ENCODE results near the gene MAP1LC3B.

Gene MAP1LC3B

GRCh38 chr16:87410530-87410929, 18.4 kb downstream of the MAP1LC3B start:
- no peak overlapping the region for H3K9ac ChIP-seq (ENCODE audit: low read length)
- no peaks in the 10 kb centered on the region for H3K79me2 ChIP-seq (ENCODE audit: control insufficient read depth, insufficient read depth, low read length, poor library complexity)
- H4K12ac ChIP-seq (ENCODE audit: low read depth, low read length) = no peak overlapping the region
- WGBS (ENCODE audit: extremely low coverage, insufficient coverage, insufficient read length) = no CpG with 5 or more reads among the region's 11 CpGs
- no peaks in the 10 kb centered on the region for H3K79me1 ChIP-seq (ENCODE audit: low read length)
- no peak overlapping the region for H3K4me3 ChIP-seq (ENCODE audit: low read depth, low read length)
- no peak for DNase-seq
- H3K36me3 ChIP-seq (ENCODE audit: control insufficient read depth in 1 of 2, insufficient read depth in 2 of 2, low read length in 2 of 2) = peaks cover 51 to 64% of the 10 kb centered on the region in 2 experiments
- no peak overlapping the region for H3K4ac ChIP-seq (ENCODE audit: low read depth, low read length)
- no peak overlapping the region for H3K18ac ChIP-seq (ENCODE audit: low read length)
- H2BK12ac ChIP-seq (ENCODE audit: low read length) = no peak overlapping the region
- no peak overlapping the region for H3K23ac ChIP-seq (ENCODE audit: low read length)
- no peaks in the 10 kb centered on the region for H3K27me3 ChIP-seq (ENCODE audit: insufficient read depth, low read length)
- no peaks in the 10 kb centered on the region for H3K9me3 ChIP-seq (ENCODE audit: insufficient read depth, low read depth, low read length)
- H4K91ac ChIP-seq (ENCODE audit: low read depth, low read length) = no peak overlapping the region
- H2BK120ac ChIP-seq (ENCODE audit: insufficient read depth, low read length, poor library complexity) = no peak overlapping the region
- H2AFZ ChIP-seq (ENCODE audit: insufficient read depth, low read length, poor library complexity) = no peak overlapping the region
- H4K8ac ChIP-seq (ENCODE audit: low read depth, low read length) = no peak overlapping the region
- no peaks in the 10 kb centered on the region for H3K4me1 ChIP-seq (ENCODE audit: control insufficient read depth in 1 of 2, insufficient read depth in 2 of 2, low read length in 2 of 2)
- H3K27ac ChIP-seq (ENCODE audit: low read depth, low read length) = no peak overlapping the region
- H3K4me2 ChIP-seq (ENCODE audit: low read length) = no peak overlapping the region
- no peak overlapping the region for H2BK5ac ChIP-seq (ENCODE audit: low read depth, low read length, poor library complexity)
- no peak overlapping the region for H3K14ac ChIP-seq (ENCODE audit: low read length)
- no peak overlapping the region for H2AK5ac ChIP-seq (ENCODE audit: low read length)

- Histone ChIP-seq H3K27ac (ENCODE audit: low read depth, low read length) (no peak overlapping the region), H2AFZ (ENCODE audit: insufficient read depth, low read length, poor library complexity) (no peak overlapping the region), H3K79me1 (ENCODE audit: low read length) (no peaks in the 10 kb centered on the region), H4K8ac (ENCODE audit: low read depth, low read length) (no peak overlapping the region), H4K91ac (ENCODE audit: low read depth, low read length) (no peak overlapping the region), H2BK12ac (ENCODE audit: low read length) (no peak overlapping the region), H3K27me3 (ENCODE audit: insufficient read depth, low read length) (no peaks in the 10 kb centered on the region), H3K9me3 (ENCODE audit: insufficient read depth, low read depth, low read length) (no peaks in the 10 kb centered on the region), H3K79me2 (ENCODE audit: control insufficient read depth, insufficient read depth, low read length, poor library complexity) (no peaks in the 10 kb centered on the region), H3K4me3 (ENCODE audit: low read depth, low read length) (no peak overlapping the region), H3K4ac (ENCODE audit: low read depth, low read length) (no peak overlapping the region), H3K36me3 (ENCODE audit: control insufficient read depth in 1 of 2, insufficient read depth in 2 of 2, low read length in 2 of 2) (peaks cover 50 to 62% of the 10 kb centered on the region in 2 experiments), H3K4me1 (ENCODE audit: control insufficient read depth in 1 of 2, insufficient read depth in 2 of 2, low read length in 2 of 2) (no peaks in the 10 kb centered on the region), H2BK120ac (ENCODE audit: insufficient read depth, low read length, poor library complexity) (no peak overlapping the region), H3K9ac (ENCODE audit: low read length) (no peak overlapping the region), H2BK5ac (ENCODE audit: low read depth, low read length, poor library complexity) (no peak overlapping the region), H3K23ac (ENCODE audit: low read length) (no peak overlapping the region), H2AK5ac (ENCODE audit: low read length) (no peak overlapping the region), H3K14ac (ENCODE audit: low read length) (no peak overlapping the region), H4K12ac (ENCODE audit: low read depth, low read length) (no peak overlapping the region), H3K4me2 (ENCODE audit: low read length) (no peak overlapping the region), H3K18ac (ENCODE audit: low read length) (no peak overlapping the region)
- no CpG with 5 or more reads among the region's 14 CpGs for WGBS (ENCODE audit: extremely low coverage, insufficient coverage, insufficient read length)
- no peak for DNase-seq
Measured at GRCh38 chr16:87410968-87411367, 18.8 kb downstream of the MAP1LC3B start.

- Histone ChIP-seq H4K91ac (ENCODE audit: low read depth, low read length) (no peak overlapping the region), H3K79me1 (ENCODE audit: low read length) (no peaks in the 10 kb centered on the region), H3K79me2 (ENCODE audit: control insufficient read depth, insufficient read depth, low read length, poor library complexity) (no peaks in the 10 kb centered on the region), H3K4me3 (ENCODE audit: low read depth, low read length) (no peak overlapping the region), H2BK12ac (ENCODE audit: low read length) (no peak overlapping the region), H3K14ac (ENCODE audit: low read length) (no peak overlapping the region), H3K9ac (ENCODE audit: low read length) (no peak overlapping the region), H2BK5ac (ENCODE audit: low read depth, low read length, poor library complexity) (no peak overlapping the region), H3K36me3 (ENCODE audit: control insufficient read depth in 1 of 2, insufficient read depth in 2 of 2, low read length in 2 of 2) (peaks cover 53 to 59% of the 10 kb centered on the region in 2 experiments), H3K4ac (ENCODE audit: low read depth, low read length) (no peak overlapping the region), H4K12ac (ENCODE audit: low read depth, low read length) (no peak overlapping the region), H2BK120ac (ENCODE audit: insufficient read depth, low read length, poor library complexity) (no peak overlapping the region), H2AFZ (ENCODE audit: insufficient read depth, low read length, poor library complexity) (no peak overlapping the region), H3K27me3 (ENCODE audit: insufficient read depth, low read length) (no peaks in the 10 kb centered on the region), H4K8ac (ENCODE audit: low read depth, low read length) (no peak overlapping the region), H3K27ac (ENCODE audit: low read depth, low read length) (no peak overlapping the region), H3K9me3 (ENCODE audit: insufficient read depth, low read depth, low read length) (no peaks in the 10 kb centered on the region), H3K18ac (ENCODE audit: low read length) (no peak overlapping the region), H3K23ac (ENCODE audit: low read length) (no peak overlapping the region), H3K4me2 (ENCODE audit: low read length) (no peak overlapping the region), H3K4me1 (ENCODE audit: control insufficient read depth in 1 of 2, insufficient read depth in 2 of 2, low read length in 2 of 2) (no peaks in the 10 kb centered on the region), H2AK5ac (ENCODE audit: low read length) (no peak overlapping the region)
- DNase-seq = no peak
- WGBS (ENCODE audit: extremely low coverage, insufficient coverage, insufficient read length) = no CpG with 5 or more reads among the region's 49 CpGs
Measured at GRCh38 chr16:87411375-87412271, 19.5 kb downstream of the MAP1LC3B start.

- no peak overlapping the region for H3K18ac ChIP-seq (ENCODE audit: low read length)
- no peaks in the 10 kb centered on the region for H3K79me1 ChIP-seq (ENCODE audit: low read length)
- no peak for DNase-seq
- no peak overlapping the region for H3K9ac ChIP-seq (ENCODE audit: low read length)
- no peak overlapping the region for H2AFZ ChIP-seq (ENCODE audit: insufficient read depth, low read length, poor library complexity)
- no peaks in the 10 kb centered on the region for H3K27me3 ChIP-seq (ENCODE audit: insufficient read depth, low read length)
- no peak overlapping the region for H4K12ac ChIP-seq (ENCODE audit: low read depth, low read length)
- H3K23ac ChIP-seq (ENCODE audit: low read length) = no peak overlapping the region
- peaks cover 54 to 61% of the 10 kb centered on the region in 2 experiments for H3K36me3 ChIP-seq (ENCODE audit: control insufficient read depth in 1 of 2, insufficient read depth in 2 of 2, low read length in 2 of 2)
- no peaks in the 10 kb centered on the region for H3K4me1 ChIP-seq (ENCODE audit: control insufficient read depth in 1 of 2, insufficient read depth in 2 of 2, low read length in 2 of 2)
- no peak overlapping the region for H3K14ac ChIP-seq (ENCODE audit: low read length)
- H3K79me2 ChIP-seq (ENCODE audit: control insufficient read depth, insufficient read depth, low read length, poor library complexity) = no peaks in the 10 kb centered on the region
- H3K27ac ChIP-seq (ENCODE audit: low read depth, low read length) = no peak overlapping the region
- H2AK5ac ChIP-seq (ENCODE audit: low read length) = no peak overlapping the region
- no peak overlapping the region for H3K4me2 ChIP-seq (ENCODE audit: low read length)
- no peak overlapping the region for H2BK12ac ChIP-seq (ENCODE audit: low read length)
- H3K9me3 ChIP-seq (ENCODE audit: insufficient read depth, low read depth, low read length) = no peaks in the 10 kb centered on the region
- no peak overlapping the region for H2BK5ac ChIP-seq (ENCODE audit: low read depth, low read length, poor library complexity)
- H2BK120ac ChIP-seq (ENCODE audit: insufficient read depth, low read length, poor library complexity) = no peak overlapping the region
- WGBS (ENCODE audit: extremely low coverage, insufficient coverage, insufficient read length) = no CpG with 5 or more reads among the region's 31 CpGs
- H3K4ac ChIP-seq (ENCODE audit: low read depth, low read length) = no peak overlapping the region
- peak overlapping the region; percentile 30 for H3K4me3 ChIP-seq (ENCODE audit: low read depth, low read length)
- H4K91ac ChIP-seq (ENCODE audit: low read depth, low read length) = no peak overlapping the region
- H4K8ac ChIP-seq (ENCODE audit: low read depth, low read length) = no peak overlapping the region
Measured at GRCh38 chr16:87412371-87412995, 20.3 kb downstream of the MAP1LC3B start.
